Kasumi-1 (cell line): ENCODE data around the gene INPP5A.
"Not testable (repeated sequence)": the region's sequence is repeated elsewhere in the genome, so short reads cannot be mapped to it uniquely, and the experiment has no call there.

Source experiments
- DNase-seq, 2 experiments: peaks; one replicate each; lab custom pipeline; 2025; lab: John Stamatoyannopoulos, UW

Gene INPP5A

DNA sequence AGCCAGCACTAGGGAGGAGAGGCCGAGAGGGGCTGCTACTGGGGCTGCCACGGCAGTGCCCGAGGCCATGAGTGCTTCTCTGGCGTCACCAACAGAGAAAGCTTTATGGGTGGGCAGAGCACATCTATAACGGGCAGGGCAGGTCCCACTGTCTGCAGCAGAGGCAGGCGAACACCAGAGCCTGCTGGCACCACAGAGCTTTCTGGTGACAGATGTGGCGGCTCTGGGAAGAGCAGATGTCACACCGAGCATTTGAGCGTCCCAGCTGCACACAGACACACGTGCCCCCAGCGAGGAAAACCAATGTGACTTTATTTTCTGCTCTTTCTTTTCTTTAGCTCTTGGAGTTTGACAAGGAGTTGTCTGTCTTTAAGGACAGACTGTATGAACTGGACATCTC lies 227.8 kb downstream of the INPP5A start:
- DNase-seq = no peak

DNA sequence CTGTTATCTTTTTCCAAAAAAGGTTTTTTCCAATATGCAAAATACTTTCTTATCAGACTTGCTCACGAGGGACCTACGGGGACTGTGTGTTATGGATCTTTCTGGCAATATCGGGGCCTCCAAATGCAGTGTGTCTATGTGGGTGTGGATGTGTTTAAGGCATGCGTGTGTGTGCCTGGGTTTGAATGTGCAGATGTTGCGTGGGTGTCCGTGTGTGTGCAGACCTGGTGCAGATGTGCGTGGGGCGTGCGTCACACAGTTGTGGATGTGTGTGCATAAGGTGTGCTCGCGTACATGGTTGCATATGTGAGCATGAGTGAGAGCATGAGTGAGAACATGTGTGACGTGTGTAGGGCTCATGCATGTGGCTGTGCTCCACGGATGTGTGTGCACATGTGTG lies 228.7 kb downstream of the INPP5A start:
- DNase-seq = no peak

DNA sequence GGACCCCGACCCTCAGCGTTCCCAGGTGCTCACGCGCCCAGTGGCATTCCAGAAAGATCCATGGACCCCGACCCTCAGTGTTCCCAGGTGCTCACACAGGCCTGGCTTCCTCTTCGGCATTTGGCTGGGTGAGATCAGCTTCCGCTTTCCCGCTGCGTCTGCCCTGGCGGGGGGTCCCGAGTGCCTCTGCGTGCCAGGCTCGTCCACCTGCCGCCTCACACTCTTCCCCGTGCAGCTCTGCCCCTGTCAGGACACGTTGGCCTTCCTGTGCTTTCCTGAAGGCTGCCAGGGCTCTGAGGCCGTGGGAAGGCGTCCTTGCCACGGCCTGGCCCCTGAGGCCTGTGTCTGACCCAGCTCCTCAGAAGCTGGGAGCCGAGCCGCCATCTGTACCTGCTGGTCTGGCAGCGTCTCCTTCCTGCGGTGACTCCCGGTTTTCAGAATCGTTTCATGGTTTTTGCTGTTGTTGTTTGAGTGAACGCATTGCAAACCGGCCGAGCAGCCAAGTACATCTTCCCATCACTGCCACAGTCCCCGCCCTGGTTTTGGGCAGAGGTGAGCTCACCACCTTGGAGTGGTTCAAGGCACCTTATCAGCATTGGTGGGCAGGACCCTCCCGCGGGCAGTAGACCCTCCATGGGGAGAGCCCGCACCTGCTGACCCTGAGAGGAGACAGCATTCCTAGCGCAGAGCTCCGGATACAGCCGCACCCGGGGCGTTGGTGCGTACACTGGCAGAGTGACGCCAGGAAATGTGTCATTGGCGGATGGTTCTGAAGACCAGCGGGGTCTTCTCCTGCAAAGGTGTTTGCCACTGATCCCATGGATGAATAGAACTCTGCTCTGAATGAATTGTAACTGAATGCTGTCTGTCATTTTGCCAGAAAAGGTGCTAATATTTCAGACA lies 231.0 kb downstream of the INPP5A start:
- no peak for DNase-seq

DNA sequence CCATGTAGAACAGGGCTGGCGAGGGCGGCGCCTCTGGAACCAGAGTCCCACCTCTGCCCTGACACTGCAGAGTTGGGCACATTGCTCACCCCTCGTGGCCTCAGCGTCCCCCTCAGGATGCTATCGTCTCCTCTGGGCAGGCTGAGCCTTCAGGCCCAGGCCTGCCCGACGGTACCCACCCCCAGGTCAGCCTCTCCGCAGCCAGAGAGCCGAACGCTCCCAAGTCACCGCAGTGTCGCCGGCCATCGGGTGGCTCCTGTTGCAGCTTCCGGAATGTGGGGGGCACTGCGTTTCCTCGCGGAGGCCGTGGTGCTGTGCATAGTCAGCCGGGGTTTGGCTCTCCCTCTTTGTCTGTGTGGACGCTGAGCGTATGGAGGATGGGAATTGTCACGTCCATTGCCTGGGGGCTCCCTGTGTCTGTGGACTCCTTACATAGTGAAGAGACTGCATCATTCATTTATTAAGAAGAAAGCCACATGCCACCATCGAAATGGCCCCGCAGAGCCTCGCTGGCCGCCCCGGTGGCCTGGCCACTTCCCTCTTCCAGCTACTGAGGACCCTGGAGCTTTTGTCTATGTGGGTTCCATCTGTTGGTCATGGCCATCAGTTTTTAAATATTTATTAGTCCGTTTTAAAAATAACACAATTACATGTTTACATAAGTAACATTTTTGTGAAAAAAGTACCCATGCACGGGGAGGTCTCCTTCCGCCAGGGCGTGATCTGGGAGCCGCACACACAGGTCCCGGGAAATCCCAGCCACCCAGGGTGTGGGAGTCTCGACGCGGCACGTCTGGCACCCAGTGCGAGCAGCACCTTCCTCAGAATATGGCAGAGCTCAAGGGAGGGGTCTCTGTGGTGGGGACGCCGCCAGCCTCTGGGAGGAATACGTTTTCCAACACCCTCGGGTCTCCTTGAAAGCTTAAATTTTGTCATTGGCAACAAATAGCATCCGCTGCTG lies 232.8 kb downstream of the INPP5A start:
- no peak for DNase-seq

DNA sequence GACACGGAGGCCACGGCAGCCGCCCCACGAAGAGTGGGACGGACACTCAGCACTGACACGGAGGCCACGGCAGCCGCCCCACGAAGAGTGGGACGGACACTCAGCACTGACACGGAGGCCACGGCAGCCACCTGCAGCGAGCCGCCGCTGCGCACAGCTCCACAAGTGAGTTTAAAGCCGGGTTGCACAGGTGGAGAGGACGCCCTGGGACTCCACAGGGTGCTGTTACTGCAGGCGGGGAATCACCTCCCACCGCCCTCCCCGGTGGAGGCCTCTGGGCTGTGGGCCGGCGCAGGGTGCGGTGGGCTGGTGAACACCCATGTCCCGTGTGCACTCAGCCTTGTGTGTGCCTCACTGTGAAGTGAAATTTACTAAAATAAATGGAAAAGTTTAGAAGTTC lies 235.2 kb downstream of the INPP5A start:
- DNase-seq = not testable (repeated sequence)

DNA sequence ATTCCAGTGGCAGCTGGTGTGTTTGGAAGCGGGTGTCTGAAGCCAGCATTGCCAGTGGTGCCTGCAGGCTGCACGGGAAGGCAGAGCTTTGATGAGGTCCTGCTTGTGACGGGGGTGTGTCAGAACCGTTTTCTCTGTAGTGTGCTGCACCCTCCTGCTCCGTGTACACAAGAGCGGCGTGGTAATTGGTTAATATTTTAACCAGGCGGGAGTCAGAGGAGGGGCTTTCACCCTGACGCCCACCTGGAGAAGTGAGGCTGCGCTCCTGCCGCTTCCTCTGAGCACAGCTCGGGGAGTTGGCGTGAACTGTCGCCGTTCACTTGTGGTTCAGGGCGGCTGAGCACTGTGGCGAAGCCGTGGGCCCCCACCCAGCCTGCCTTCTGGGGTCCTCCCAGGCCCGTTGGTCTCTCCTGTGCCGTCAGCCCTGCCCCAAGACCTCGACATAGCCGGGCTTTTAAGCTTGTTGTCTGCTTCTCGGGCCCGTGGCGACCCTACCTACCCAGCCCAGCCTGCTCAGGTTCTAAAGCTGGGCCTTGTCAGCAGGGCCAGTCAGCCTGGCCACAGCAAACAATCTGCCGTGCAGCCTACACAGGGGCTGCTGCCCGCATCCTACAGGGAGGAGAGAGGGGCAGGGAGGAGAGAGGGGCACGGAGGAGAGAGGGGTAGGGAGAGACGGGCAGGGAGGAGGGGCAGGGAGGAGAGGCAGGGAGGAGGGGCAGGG lies 236.8 kb downstream of the INPP5A start:
- no peak for DNase-seq

DNA sequence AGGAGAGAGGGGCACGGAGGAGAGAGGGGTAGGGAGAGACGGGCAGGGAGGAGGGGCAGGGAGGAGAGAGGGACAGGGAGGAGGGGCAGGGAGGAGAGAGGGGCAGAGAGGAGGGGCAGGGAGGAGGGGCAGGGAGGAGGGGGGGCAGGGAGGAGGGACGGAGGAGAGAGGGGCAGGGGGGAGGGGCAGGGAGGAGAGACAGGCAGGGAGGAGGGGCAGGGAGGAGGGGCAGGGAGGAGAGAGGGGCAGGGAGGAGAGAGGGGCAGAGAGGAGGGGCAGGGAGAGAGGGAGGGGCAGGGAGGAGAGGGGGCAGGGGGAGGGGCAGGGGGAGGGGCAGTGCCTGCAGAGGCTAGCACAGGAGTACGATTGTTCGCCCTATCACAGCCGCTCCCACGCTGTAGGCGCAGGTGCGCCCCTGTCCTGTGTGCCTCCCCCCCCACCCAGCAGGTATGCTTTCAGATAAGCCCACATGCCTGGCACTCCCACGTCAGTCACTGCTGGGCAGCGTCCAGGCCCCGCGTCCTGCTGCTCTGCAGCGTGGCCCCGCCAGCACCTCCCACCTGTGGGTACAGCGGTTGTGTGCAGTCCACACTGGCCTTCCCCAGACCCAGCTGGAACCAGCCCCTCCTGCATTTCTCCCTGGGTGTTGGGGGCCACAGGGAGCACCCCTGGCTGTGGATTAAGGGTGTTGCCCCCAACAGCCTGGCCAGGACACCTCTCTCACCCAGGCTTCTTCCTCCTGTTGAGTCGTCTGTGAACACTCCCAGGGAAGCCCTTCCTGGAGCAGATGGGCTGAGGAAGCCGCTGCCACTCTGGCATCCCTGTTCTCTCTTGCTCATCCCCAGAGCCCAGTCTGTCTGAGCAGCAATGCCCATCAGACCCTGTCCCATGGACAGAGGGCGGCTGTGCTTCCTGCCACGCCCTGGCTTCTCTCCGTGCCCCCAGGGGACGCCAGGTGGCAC lies 237.6 kb downstream of the INPP5A start:
- no peak for DNase-seq

DNA sequence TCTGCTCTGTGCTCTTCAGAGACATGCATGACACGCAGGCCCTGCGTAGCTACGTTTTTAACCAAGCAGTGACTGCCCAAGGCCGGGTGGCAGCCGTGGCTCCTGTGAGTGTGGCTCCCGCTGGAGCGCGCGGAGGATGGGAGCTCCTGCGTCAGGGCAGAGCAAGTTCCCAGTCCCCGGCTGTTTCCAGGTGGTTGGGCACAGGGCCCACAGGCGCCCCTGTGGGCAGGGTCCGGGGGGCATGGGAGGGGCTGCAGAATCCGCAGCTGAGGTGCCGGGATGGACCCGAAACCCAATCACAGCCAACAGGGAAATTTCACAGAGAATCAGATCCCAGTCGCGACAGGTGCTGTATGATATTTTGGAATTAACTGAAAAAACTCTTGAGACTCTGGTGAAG lies 238.6 kb downstream of the INPP5A start:
- DNase-seq = no peak

DNA sequence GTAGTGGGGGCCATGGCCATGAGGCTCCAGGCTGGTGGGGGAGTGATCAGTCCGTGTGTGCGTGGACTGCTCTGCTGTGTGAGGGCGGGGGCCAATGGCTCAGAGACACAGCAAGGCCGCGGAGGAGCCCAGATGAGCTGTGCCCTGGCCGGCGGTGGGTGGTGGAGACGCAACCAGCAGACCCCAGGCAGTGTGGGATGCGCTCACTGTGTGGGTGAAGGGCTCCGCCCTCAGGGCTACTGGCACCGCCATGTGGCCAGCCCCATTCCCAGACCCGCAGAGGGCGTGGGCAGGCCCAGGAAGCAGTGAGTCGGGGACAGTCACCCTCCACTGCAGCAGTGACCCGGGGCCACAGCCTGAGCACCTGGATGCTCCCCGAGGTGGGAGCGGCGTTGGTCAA lies 239.2 kb downstream of the INPP5A start:
- DNase-seq = no peak

DNA sequence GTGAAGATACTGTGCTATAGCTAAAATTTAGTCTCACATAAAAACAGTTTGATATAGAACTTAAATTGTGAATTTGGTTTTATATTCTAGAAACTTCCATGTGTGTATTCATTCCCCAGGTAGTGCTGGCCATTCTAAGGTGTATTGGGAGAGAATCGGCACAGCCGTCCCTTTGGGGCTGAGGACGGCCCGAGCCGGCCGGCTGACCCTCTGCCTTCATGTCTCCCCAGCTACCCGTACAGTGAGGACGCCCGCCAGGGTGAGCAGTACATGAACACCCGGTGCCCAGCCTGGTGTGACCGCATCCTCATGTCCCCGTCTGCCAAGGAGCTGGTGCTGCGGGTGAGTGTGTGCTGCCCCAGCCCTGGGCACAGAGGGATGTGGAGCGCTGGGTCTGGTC lies 239.9 kb downstream of the INPP5A start:
- no peak for DNase-seq

DNA sequence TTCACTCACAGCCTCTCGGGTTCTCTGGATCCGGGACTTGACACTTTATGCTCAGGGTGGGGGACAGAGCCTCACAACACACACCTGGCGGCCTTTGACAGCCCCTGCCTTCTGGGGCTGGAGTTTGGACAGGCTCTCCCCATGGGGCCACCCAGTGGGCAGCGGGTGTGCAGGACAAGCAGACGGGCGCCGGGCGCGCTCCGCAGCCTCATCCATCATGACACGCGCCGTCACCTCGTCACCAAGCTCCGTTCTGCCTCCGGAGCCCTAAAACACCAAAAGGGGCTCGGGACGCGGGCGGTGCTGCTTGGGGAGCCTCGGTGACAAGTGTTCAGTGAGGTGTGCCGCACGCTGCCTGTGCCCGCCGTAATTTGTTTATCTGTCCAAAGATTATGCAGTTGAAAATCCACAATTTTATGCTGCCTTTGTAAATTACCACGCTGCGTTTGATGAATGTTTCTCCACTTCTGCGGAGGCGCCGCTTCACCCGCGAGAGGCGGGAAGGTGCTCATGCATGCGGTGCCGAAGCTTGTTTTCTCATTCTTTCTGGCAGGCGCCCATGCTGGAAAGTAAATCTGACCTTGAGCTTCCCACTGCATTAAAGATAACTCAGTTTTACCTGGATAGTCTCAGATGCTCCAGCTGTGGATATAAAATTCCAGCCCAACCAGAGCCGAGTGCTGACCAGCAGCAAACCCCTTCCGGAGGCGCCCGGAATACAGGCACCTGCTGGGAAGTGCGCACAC lies 242.1 kb downstream of the INPP5A start:
- no peak for DNase-seq

DNA sequence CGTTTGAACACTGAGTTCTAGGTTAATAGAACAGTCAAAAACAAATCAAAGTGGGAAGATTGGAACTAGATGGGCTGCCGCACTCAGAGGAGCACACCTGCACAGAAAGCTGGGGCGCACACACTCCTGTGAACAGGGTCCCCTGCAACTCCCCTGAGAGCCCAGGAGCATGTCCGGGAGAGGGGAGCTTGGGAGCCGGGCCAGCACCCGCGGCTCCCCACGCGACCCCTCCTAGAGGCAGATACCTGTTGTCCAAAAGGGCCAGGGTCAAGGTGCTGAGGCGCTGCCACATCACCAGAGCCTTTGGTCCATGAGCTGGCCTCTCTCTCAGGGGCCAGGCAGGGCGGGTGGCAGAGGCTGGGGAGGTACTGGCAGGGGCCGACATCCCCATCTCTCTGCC lies 242.8 kb downstream of the INPP5A start:
- DNase-seq = no peak

DNA sequence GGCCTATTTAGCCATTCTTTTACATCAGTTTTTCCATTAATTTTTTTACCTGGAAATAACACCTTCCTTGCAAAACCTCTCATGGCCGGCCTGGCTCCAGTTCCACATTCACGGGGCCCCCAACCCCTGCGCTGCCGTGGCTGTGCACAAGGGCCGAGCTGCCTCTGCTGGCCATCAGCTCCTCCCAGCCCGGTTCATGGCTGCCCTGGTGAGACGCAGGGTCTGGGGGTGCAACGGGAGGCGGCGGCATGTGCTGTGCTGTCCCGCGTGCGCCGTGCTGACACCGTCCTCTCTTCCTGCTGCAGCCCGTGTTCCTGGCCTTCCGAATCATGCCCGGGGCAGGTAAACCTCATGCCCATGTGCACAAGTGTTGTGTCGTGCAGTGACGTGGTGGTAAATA lies 244.0 kb downstream of the INPP5A start:
- no peak for DNase-seq

DNA sequence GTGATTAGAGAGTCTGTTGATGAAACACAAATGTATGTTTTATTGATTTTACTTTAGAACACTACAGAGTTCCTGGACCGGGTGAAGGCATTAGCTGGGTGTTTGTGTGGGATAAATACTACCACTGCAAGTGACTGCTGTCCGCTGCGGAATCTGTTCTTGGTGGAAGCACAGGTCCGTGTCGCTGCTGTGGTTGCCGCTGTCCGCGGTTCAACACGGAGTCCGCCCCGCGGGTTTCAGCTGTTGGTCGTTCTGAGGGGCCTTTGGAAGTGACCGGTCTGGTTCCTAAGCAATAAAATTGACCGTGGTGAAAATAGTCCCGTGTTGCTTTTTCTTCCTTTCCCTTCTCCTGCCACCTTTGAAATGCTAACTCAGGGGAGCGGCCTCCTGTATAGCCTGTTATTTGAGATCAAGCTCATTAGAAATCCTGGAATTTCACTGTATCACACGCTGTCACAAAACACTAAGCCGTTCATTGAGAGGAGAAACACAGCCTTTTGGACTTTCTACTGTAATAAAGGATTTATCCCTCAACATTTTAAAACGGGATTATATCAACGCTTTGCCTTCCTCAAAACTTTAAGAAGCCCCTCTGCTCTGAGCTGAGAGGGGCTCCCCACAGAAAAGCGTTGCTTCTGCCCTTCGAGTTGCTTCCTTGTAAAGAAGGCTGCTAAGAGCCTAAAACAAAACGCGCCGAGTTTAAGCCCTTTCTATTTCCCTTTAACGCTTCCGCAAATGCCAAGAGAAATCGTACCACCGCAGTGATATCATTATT lies 245.8 kb downstream of the INPP5A start:
- DNase-seq = no peak

DNA sequence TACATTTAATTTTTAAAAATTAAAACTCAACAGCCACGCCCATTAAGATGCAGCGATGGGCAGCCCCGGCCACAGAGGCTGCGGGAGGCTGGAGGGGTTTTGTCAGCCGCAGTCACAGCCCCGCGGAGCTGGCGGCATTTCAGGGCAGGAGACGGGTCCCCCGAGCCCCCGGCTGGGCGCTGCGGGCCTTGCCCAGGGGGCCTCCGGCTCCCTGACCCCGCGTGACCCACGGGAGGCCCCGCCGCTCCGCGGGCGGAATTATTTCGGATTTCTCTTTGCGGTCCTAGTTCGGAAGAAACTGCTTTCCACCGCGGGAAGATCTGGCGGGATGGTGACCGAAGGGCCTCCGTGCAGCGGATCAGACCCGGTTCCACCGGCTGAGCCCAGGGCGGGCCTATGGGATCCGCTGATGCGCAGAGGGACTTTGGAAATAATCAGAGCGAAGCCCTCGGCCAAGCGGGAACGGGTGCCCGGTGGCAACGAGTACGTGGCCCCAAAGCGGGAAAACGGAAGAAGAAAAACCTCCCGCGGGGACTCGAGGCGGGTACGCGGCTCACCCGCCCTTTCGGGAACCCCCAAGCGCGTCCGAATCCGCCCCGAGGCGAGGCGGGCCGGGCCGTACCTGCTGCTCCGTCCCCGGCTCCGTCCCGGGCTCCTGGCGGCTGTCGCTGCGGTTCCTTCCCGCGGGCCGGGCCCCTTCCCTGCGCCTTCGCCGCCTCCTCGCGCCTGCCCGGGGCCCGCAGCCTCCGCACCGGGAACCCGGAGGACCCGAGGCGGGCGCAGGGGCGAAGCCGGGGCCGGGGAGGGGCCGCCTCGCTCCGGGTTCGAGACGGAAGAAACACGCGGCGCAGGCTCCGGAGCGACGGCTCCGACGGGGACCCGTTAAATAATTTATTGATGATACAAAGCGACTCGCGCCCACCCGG lies 246.6 kb downstream of the INPP5A start:
- DNase-seq = no peak

DNA sequence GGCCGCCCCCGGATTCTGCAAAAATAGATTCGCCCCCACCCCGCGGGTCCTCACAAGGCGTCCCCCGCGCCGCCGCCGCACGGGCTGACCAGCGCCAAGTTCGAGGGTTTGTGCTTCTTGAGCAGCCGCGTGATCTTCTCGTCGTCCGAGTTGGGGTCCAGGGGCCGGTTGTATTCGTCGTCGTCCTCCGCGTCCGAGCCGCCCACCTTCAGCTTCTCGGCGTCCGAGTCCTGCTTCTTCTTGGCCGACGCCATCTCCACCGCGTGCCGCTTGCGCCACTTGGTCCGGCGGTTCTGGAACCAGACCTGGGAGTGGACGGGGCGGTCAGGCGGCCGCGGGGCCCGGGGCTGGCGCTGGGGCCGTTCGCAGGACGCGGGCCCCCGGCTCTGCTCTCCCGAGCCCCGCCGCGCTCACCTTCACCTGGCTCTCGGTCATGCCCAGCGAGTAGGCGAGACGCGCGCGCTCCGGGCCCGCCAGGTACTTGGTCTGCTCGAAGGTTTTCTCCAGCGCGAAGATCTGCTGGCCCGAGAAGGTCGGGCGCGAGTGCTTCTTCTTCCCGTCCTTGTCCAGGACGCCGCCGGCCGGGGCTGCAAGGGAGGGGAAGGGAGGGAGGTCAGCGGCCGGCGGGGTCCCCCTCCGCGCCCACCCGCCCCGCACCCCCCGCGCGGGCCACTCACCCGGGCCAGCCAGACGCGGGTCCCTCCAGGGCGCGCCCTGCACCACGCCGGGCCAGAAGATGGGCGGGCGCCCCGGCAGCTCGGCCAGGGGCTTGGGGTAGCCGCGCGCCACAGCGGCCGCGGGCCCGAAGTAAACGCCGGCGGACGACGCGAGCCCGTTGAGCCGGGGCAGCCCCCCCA lies 247.5 kb downstream of the INPP5A start:
- no peak for DNase-seq

DNA sequence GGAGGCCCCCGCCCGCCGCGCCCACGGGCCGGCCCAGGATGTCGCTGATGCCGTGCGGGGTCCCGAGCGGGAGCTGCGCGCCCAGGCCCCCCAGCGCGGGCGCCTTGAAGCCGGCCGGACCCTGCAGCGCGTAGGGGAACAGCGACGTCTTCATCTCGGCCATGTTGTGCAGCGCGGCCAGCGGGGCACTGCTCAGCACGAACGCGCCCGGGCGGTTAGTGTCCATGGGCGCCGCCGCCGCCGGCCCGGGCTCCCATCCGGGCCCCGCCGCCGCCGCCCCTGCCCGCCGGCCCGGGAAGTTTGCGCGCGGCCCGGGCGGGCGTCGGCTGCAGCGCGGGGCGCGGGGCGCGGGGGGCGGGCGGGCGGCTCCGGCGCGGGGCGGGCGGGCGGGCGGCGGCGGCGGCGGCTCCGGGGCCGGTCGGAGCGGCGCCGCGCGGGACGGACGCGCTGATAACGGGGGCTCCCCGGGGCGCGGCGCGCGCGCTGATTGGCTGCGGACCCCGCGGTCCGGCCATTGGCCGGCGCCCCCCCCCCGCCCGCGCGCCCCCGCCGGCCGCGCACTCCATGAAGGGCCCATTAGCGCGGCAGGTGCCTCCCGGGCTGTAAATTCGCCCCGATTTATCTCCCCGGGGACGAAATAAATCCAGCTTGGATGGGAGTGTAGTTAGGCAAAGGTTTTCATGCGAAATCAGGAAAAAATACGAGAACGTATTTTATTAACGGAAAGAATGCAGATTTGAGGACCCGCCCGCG lies 248.3 kb downstream of the INPP5A start, which contains the start of gene NKX6-2:
TSS of gene NKX6-2 (minus strand) at position 425 of the 753 bp plus-strand sequence. CDS start at position 226, 199 bp downstream.
- DNase-seq = no peak
